ENCODE data around the gene HPCAL1. TPM values are rescaled to one million over a fixed set of nuclear protein-coding genes. Genes with fewer than 3 reads are reported as not detected.

Gene HPCAL1
- total RNA-seq, 1 experiment from 2014 or later = 60.9 TPM

DNA sequence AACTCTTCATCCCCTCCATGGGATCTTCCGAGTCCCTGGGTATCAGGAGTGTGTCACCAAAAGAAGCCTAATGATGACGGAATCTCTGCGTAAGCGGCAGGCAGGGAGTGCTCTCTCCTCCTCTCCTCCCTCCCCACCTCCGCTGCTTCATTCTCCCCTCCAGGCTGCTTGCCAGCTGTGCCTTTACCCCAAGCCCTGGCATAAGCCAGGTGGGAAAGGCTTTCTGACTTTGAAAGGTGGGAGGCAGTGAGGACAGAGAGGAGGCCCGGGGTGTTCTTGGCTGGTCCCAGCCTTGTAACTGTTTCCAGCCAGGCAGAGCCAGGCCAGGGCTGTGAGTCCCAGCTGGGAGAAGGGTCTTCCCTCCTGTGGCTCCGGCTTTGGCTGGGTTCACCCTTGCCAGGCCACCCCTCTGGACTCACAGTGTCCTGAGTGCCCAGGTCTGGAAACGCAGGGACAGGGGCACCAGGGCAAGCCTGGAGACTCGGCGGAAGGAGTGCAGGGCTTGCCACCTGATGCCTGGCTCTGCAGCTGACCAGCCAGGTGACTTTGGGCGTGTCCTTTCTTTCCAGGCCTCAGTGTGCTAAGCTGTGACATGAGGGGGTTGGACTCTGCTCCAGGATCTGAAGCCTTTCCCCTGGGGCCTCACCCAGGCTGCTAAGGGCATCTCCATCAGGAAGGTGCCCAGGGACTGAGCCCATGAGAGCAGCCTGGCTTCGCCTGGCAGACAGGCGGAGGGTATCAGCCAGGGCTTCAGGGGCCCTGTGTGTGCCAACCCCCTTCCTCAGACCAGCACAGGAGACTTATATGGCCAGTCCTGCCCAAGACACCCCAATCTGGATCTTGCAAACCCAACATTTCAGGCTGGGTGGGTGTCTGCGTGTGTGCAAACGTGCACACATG lies 32.7 kb upstream of the HPCAL1 start:
- no peak for DNase-seq (ENCODE audit: low read depth)

DNA sequence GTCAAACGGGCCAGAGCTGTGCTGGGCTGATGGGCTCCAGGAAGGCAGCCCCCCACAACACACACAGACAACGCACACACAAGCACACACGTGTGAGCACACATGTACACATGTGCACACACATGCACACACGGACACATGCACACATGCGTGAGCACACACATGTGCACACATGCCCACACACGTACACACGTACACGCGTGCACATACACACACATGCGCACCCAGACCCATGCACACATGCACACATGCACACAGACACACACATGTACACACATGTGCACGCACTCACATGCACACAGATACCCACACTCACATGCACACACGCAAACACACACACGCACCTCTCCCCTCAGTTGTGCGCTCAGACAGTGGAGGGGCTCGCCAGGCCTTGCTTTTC lies 31.2 kb upstream of the HPCAL1 start:
- DNase-seq (ENCODE audit: low read depth) = no peak

DNA sequence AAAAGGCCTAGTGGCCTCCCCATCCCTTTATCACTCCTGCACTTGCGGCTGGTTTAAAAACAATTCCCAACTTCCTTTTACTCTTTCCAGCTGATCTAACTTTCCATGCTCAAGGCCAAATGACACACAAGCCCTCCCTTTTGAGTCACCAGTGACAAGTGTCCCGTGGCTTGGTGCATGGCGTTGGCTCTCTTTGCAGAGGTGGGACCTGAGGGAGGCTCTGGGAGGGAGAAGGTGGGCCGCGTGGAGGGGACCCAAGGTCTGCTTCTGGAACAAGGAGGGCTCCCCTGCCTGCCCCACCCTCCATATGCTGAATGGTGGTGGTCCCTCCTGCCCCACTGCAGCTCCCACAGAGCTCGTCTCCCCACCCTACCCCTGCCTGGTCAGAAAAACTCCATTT lies 30.8 kb upstream of the HPCAL1 start:
- DNase-seq (ENCODE audit: low read depth) = no peak

DNA sequence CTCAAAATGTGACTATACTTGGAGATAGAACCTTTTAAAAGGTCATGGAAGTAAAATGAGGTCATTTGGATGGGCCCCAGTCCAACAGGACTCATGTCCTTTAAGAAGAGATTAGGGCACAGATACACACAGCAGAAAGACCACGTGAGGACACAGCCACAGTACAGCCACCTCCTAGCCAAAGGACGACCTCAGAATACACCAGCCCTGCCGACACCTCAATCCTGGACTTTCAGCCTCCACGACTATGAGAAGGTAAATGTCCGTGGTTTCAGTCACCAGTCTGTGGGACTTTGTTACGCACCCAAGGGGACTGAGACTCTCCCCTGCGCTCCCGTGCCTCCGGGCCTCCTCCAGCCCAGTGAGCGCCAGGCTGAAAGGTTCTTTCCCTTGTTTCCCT lies 30.2 kb upstream of the HPCAL1 start:
- no peak for DNase-seq (ENCODE audit: low read depth)

DNA sequence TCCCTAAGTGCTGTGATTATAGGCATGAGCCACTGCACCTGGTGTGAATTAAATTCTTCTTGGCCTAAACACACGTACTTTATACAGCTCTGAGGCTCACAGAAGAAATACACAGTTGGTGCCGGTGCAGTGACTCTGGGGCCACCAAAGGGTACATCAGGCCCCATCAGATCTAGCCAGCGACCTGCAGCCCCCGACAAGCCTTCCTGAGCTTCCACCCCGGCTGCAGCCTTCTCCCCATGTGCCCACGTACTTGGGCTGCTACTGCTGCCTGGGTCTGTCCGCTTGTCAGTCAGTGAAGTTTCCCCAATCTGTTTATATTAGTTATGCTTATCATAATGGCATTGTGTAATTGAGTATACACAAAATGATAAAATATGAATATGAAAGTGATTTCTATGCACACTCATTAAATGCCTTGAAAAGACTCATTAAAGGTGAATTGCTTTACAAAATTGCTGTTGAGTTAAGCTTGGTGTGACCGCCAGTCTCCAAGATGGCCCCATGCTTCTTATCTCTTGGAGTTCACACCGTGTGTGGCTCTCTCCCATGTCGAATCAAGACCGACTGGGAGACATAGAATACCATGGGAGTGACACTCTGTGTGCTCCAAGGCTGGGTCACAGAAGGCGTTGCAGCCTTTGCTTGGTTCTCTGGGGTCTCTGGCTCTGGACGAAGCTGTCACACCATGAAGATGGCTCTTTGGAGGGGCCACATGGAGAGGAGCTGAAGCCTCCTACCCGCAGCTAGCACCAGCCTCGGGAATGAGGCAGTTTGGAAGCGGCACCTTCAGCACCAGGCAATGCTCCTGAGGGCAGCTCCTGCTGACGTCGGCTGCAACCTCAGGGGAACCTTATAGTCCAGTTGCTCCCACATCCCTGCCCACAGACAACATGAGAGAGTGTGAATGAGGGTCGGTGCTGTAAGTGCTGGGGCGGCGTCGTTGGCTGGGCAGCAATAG lies 29.2 kb upstream of the HPCAL1 start:
- DNase-seq (ENCODE audit: low read depth) = no peak

DNA sequence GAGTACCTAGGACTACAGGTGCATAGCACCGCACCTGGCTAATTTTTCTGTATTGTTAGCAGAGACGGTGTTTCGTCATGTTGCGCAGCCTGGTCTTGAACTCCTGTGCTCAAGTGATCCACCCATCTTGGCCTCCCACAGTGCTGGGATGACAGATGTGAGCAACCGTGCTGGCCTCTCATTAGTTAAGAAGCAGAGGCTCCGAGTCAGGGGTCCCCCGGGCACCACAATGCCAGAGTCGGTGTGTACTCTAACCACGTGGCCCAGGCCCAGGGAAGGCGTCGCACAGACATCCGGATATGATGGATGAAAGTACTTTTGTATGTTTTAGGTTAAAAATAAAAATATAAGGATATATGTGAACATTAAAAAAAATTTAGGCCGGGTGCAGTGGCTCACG lies 28.3 kb upstream of the HPCAL1 start:
- DNase-seq (ENCODE audit: low read depth) = no peak

DNA sequence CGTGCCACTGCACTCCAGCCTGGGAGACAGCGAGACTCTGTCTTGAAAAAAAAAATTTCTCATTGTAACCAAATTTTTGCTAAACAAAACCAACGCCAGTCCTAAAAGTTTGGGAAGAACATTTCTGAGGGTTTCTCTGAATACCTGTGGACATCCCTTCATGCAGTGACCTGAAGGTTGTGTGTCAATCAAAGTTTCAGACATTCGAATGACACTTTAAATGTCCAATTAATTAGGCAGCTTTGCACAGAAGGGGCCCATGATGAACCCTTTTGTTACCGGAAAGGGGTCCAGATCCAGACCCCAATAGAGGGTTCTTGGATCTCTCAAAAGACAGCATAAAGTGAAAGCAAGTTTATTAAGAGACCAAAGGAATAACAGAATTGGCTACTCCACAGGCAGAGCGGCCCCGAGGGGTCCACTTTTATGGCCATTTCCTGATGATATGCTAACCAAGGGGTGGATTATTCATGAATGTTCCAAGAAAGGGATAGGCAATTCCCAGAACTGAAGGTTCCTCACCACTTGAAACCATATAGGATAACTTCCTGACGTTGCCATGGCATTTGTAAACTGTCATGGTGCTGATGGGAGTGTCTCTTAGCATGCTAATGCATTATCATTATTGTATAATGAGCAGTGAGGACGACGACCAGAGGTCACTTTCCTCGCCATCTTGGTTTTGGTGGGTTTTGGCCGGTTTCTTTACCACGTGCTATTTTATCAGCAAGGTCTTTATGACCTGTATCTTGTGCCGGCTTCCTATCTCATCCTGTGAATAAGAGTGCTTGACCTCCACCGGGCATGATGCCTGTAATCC lies 27.5 kb upstream of the HPCAL1 start:
- no peak for DNase-seq (ENCODE audit: low read depth)

DNA sequence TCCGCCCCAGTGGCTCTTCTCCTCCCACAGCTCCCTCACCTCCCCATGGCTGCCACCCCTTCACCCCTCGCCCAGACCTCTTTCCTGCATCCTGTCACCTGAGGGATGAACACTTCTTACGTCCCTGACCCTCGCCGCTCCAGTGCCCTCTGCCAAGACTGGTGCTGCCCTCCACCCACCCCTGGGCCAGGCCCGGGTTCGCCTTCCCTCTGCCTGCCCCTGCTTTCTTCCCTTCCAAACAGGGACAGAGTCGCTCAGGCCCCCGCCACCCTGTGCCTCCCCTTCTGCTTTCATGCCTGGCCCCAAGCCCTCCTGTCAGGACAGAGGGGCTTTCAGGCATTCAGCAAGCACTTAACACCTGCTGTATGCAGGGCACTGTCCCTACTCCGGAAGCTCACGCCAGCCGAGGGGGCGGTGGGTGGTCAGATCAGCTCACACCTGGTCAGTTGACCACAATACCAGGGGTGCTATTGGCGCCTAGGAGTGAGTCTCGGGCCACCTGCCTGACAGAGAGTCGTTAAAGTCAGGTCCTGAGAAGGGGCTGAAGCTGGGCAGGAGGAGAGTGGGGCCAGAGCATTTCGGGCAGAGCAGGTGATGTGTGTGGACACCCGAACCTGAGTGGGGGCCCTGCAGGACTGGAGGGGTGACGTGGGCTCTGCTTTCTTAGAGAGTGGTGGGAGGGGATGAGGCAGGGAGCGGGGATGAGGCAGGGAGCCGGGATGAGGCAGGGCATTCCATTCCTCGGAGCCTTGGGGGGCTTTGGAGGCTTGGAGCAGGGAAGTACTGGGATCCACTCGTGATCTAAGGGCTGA lies 26.0 kb upstream of the HPCAL1 start:
- DNase-seq (ENCODE audit: low read depth) = no peak

DNA sequence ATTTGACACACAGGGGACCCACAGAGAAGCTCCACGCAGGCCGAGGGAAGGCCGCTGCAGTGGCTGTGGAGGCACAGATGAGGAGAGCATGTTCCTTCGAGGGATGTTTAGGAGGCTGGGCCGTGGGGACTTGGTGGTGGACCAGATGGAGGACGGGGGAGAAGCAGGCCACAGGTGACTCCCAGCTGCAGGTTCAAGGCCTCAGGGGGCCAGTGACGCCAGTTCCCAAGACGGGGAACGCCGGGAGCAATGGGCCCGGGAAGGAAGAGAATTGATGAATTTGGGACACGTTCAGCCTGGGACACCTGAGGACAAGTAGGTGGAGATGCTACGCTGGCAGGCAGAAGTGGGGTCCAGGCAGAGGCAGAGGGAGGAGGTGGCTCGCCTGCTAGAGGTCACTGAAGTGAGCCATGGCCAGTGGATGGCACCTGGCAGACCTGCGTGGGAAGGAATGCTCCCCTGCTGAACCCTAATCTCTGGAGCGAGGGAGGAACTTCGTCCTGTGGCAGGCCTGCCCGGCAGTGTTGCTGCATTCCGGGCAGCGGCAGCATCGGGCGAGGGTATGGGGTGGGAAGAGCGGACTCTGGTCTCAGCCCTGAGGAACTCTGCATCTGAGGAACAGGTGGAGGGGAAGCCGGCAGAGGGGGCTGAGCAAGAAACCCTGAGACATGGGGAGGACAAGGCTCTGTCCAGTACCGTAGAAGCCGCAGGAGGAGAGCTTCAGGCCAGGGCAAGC lies 25.2 kb upstream of the HPCAL1 start:
- DNase-seq (ENCODE audit: low read depth) = no peak

DNA sequence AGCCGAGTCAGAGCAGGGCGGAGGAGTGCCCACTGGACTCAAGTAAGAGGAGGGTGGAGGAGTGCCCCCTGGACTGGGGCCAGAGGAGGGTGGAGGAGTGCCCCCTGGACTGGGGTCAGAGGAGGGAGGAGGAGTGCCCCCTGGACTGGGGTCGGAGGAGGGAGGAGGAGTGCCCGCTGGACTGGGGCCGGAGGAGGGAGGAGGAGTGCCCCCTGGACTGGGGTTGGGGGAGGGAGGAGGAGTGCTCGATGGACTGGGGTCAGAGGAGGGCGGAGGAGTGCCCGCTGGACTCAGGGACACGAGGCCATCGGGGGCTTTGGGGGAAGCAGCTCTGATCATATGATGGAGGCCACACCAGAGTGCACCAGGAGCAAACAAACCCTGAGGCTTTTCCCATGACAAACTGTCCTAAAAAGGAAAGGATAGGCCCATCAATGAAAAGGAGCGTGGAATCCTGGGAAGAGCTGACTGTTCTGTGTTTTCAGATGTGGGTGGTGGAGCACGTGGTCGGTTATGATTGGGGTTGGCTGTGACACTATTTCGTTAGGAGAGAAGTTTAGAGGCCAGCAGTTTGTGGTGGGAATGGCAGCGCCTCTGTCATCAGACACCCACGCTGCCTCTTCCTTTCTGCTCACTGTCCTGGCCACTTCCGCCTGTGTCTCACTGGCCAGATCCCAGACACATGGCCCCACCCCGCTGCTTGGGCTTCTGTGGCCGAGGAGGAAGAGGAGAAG lies 24.5 kb upstream of the HPCAL1 start:
- DNase-seq (ENCODE audit: low read depth) = peak; percentile 94

DNA sequence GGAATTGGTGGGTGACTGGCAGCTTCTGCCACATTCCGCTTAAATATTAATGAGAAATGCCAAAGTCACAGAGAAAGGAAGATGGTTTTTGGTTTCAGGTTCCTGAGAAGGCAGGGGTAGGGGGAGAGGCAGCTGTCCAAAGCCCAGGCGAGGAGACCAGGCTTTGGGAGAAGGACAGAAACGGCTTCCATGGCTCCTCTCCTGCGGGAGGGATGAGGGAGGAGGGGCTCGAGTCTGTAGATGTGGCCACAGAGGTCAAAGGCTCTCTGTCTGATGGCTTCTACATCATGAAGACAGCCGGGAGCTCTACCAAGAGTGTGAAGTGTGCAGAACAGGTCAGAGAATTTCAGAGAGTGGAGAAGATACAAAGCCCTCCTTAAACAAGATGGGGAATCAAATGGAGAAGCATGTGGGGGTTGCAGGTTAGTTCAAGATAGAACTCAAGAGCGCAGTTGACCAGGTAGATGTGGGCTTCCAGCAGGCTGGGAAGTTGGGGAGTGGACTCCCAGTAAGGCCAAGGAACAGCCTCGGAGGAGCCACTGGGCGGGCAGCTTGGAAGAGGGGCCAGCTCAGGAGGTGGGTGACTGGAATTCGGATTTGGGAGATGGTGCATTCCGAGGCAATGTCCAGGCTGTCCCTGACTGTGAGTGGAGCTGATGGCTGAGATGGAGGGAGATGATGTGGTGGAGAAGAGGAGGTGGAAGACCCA lies 23.8 kb upstream of the HPCAL1 start:
- DNase-seq (ENCODE audit: low read depth) = no peak

DNA sequence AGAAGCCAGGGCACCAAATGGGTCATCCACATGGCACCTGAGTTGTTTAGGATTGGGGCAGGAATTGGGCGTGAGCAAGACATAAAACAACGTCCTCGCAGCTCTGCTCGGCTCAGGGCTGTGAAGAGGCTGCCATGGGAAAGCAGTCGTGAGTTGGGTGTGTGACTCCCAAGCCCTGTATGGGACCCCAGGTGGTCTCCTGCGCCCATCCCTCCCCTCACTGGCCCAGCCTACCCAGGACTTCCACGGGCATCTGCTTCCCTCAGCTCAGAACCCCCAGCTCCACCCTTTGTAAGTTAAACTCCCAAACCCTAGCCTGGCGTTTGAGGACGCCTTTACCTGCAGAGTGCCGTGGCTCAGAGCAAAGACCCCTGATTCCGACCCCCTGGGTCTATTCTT lies 23.2 kb upstream of the HPCAL1 start:
- no peak for DNase-seq (ENCODE audit: low read depth)

DNA sequence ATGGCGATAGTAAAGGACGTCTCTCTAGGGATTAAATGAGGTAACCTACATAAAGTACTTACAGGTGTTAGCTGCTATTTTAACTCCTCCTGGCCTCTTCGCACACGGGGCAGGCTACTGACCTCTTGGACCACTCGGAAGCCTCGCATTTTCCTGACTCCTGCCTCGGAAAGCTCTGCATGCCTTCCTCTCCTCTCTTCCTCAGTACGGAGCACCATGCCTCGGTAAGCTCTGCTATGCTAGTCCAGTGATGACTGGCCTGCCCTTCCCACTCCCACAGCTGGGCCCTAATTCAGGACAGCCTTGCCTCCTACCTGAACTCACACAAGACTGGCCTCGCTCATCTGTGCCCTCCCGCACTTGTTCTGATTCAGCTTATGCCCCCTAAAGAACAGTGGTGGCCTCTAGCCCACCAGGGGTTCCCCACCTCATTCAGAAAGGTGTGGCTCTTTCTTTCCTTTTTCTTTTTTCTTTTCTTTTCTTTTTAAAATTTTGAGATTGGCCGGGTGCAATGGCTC lies 22.7 kb upstream of the HPCAL1 start:
- DNase-seq (ENCODE audit: low read depth) = no peak

DNA sequence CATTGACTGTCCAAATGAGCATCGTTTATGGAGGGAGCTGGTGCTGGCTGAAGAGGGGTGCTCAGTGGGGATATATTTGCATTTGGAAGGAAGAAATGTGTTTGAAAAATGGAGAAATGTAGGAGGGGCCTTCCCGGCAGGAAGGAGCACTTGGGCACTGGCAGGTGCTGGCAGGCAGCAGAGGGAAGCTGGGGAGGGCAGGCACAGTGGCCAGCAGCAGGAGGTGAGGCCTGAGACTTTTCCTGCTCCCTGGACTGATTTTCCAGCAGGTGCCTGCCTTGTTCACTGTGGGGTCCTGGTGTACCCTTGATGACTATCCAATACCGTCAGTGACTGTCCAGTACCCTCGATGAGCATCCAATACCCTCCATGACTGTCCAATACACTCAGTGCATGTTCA lies 20.8 kb upstream of the HPCAL1 start:
- no peak for DNase-seq (ENCODE audit: low read depth)

DNA sequence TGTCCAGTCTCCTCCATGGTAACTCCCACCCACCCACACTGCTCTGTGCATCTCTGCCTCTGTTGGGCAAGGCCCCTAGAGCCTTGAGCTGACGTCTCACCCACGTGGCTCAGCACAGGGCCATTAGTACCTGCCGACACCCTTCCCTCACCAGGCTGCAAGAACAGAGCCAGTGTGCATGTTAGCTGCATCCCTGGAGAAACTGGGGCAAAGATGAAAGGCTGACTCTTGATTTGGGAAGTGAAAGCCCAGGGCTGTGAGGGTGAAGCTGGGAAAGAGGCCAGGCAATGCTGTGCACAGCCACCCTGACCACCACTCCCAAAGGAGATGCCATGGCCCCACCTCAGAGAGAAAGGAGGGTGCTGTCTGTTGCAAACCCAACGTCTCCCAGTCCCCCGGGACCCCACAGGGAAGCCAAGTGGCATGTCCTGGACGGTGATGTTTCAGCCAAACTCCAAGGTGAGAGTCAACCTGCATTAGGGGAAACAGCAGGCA lies 20.0 kb upstream of the HPCAL1 start:
- peak; percentile 45 for DNase-seq (ENCODE audit: low read depth)

DNA sequence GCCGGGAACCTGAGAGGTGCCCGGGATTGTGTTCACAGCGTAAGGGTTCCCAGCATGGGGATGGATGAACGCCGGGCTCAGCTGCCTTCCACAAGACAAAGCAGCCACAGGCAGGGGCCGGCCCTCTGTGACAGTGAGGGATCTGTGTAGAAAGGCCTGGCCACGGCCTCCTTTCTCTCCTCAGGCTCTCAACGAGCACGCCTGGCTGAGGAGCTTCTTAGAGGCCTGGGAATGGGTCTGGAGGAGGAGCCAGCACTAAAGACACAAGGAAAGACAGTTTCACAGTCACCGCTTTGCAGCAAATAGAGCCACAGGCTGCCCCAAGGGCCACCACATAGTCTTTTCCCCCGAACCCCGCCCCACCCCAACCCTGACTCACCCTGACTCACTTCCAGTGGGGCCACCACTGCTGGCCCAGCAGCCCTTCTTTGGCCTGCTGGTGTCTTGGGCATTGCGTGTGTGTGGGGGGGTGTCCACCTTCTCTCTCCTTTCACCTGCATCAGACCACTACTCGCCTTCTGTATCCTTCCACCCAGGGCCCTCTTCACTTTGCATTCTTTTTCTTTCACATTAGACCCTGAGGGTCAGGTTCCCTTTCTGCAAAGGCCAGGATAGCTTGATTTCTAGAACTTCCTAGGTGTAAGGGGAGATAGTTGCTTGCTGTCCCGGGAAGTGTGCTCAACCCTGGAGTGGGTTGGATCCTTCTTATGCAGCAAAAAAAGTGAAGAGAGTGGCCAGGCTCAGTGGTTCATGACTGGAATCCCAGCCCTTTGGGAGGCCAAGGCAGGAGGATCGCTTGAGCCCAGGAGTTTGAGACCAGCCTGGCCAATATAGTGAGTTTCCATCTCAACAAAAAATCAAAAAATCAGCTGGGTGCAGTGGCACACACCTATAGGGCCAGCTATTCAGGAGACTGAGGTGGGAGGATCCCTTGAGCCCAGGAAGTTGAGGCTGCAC lies 19.3 kb upstream of the HPCAL1 start:
- peak; percentile 97 for DNase-seq (ENCODE audit: low read depth)
